Loucy (cell line): ENCODE data around the gene UQCR10.

Experiments
- H2AFZ ChIP-seq: fragments of 200-600 bp; sonication (generic); 2 replicates; pipeline ENCODE4 v1.6.0; 2016; ENCODE audit warnings: antibody characterized with exemption, mild to moderate bottlenecking, low read length, moderate library complexity
- H3F3A ChIP-seq: fragments of 200-600 bp; 2 replicates; pipeline ENCODE4 v1.6.0; 2016; ENCODE audit warnings: antibody characterized with exemption, low read depth, mild to moderate bottlenecking
- H3K27me3 ChIP-seq: fragments of 200-600 bp; sonication (generic); 2 replicates; pipeline ENCODE4 v1.6.1; 2014; ENCODE audit warnings: low read length, mild to moderate bottlenecking; ENCODE audit not compliant: insufficient read depth, poor library complexity, severe bottlenecking
- H3K36me3 ChIP-seq: fragments of 200-600 bp; sonication (generic); 2 replicates; pipeline ENCODE4 v1.6.1; 2016; ENCODE audit warnings: low read length; ENCODE audit not compliant: insufficient read depth
- H3K4me1 ChIP-seq: fragments of 200-600 bp; sonication (generic); 2 replicates; pipeline ENCODE4 v1.5.1; 2014; ENCODE audit warnings: low read length, mild to moderate bottlenecking; ENCODE audit not compliant: insufficient read depth, poor library complexity, severe bottlenecking
- H3K4me2 ChIP-seq: fragments of 200-600 bp; sonication (generic); 2 replicates; pipeline ENCODE4 v1.6.0; 2014; ENCODE audit warnings: antibody characterized with exemption, low read length, low read depth, mild to moderate bottlenecking; ENCODE audit not compliant: poor library complexity, severe bottlenecking
- H3K4me3 ChIP-seq: fragments of 200-600 bp; sonication (generic); 2 replicates; pipeline ENCODE4 v1.5.1; 2014; ENCODE audit warnings: low read length, mild to moderate bottlenecking, mixed read lengths; ENCODE audit not compliant: poor library complexity, severe bottlenecking
- H3K79me2 ChIP-seq: fragments of 200-600 bp; sonication (generic); 2 replicates; pipeline ENCODE4 v1.6.1; 2014; ENCODE audit warnings: low read length; ENCODE audit not compliant: insufficient read depth
- H3K9ac ChIP-seq: fragments of 200-600 bp; sonication (generic); 2 replicates; pipeline ENCODE4 v1.6.0; 2014; ENCODE audit warnings: mild to moderate bottlenecking, low read depth, low read length, moderate library complexity; ENCODE audit not compliant: poor library complexity, severe bottlenecking
- H3K9me2 ChIP-seq: fragments of 200-600 bp; sonication (generic); replicated peaks from 2 replicates; pipeline ENCODE4 v1.6.1; 2016; ENCODE audit warnings: low read depth, low read length, mixed read lengths
- H3K9me3 ChIP-seq: fragments of 200-600 bp; sonication (generic); 2 replicates; pipeline ENCODE4 v1.6.1; 2014; ENCODE audit warnings: mild to moderate bottlenecking, antibody characterized with exemption, low read length, low read depth; ENCODE audit not compliant: insufficient read depth
- H4K20me1 ChIP-seq: fragments of 200-600 bp; sonication (generic); 2 replicates; pipeline ENCODE4 v1.6.0; 2014; ENCODE audit warnings: antibody characterized with exemption, low read length, mild to moderate bottlenecking; ENCODE audit not compliant: insufficient read depth, poor library complexity, severe bottlenecking
- EZH2phosphoT487 ChIP-seq: fragments of 200-600 bp; IDR thresholded peaks from 2 replicates; pipeline ENCODE4 v1.6.1; 2018; ENCODE audit warnings: antibody characterized with exemption, mild to moderate bottlenecking, moderate library complexity, borderline replicate concordance
- TF ChIP-seq, protein P1 (sequence below): fragments of 200-600 bp; sonication (generic); conservative IDR thresholded peaks from 2 replicates; pipeline ENCODE4 v1.5.1; 2014; ENCODE audit warnings: mild to moderate bottlenecking, antibody characterized with exemption, low read length

Gene UQCR10

GRCh38 chr22:29788339-29789279 lies 21.4 kb downstream of the UQCR10 start:
- H2AFZ ChIP-seq, result no peak overlapping the region
- no peaks in the 10 kb centered on the region for H3K79me2 ChIP-seq
- H3K9me2 ChIP-seq, result no peaks in the 10 kb centered on the region
- no peak overlapping the region for H3K4me3 ChIP-seq
- no peaks in the 10 kb centered on the region for H3K27me3 ChIP-seq
- no peaks in the 10 kb centered on the region for H4K20me1 ChIP-seq
- no peaks in the 10 kb centered on the region for H3K4me1 ChIP-seq
- H3K9me3 ChIP-seq, result no peaks in the 10 kb centered on the region
- H3F3A ChIP-seq, result no peaks in the 10 kb centered on the region
- H3K4me2 ChIP-seq, result no peak overlapping the region
- peaks cover 53% of the 10 kb centered on the region; the same call in 1 of the 2 replicates for H3K36me3 ChIP-seq
- TF ChIP-seq EZH2phosphoT487, result no peak
- TF ChIP-seq, protein P1, sequence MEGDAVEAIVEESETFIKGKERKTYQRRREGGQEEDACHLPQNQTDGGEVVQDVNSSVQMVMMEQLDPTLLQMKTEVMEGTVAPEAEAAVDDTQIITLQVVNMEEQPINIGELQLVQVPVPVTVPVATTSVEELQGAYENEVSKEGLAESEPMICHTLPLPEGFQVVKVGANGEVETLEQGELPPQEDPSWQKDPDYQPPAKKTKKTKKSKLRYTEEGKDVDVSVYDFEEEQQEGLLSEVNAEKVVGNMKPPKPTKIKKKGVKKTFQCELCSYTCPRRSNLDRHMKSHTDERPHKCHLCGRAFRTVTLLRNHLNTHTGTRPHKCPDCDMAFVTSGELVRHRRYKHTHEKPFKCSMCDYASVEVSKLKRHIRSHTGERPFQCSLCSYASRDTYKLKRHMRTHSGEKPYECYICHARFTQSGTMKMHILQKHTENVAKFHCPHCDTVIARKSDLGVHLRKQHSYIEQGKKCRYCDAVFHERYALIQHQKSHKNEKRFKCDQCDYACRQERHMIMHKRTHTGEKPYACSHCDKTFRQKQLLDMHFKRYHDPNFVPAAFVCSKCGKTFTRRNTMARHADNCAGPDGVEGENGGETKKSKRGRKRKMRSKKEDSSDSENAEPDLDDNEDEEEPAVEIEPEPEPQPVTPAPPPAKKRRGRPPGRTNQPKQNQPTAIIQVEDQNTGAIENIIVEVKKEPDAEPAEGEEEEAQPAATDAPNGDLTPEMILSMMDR, result no peak
- no peak overlapping the region for H3K9ac ChIP-seq

DNA sequence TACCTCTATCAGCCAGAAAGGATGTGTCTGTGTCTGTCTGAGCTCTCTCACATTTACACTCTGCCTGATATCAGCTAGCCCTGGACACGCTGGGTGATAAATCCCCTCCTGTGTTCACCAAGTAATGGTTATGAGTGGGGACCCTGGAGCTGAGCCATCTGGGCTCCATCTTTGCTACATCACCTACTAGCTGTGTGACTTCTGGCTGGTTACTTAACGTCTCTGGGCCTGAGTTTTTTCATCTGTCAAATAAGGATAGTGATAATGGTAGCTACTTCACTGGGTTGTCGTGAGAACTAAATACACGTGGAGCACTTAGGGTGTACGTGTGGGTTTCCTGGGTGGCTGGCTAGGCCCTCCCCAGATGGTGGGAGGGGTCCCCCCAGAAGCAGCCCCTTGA lies 22.9 kb downstream of the UQCR10 start:
- H2AFZ ChIP-seq, result no peak overlapping the region
- H3K9ac ChIP-seq, result no peak overlapping the region
- no peaks in the 10 kb centered on the region for H4K20me1 ChIP-seq
- H3K4me2 ChIP-seq, result no peak overlapping the region
- H3F3A ChIP-seq, result no peaks in the 10 kb centered on the region
- H3K4me3 ChIP-seq, result no peak overlapping the region
- H3K27me3 ChIP-seq, result no peaks in the 10 kb centered on the region
- H3K9me2 ChIP-seq, result no peaks in the 10 kb centered on the region
- H3K9me3 ChIP-seq, result no peaks in the 10 kb centered on the region
- H3K79me2 ChIP-seq, result no peaks in the 10 kb centered on the region
- H3K4me1 ChIP-seq, result no peaks in the 10 kb centered on the region
- H3K36me3 ChIP-seq, result peaks cover 58% of the 10 kb centered on the region; the same call in 1 of the 2 replicates
- TF ChIP-seq EZH2phosphoT487, result no peak
- TF ChIP-seq, protein P1, result no peak

- H3K36me3 ChIP-seq, result peaks cover 56% of the 10 kb centered on the region; the same call in 1 of the 2 replicates
- H3K9ac ChIP-seq, result no peak overlapping the region
- H2AFZ ChIP-seq, result no peak overlapping the region
Observed at GRCh38 chr22:29793396-29793795, 26.2 kb downstream of the UQCR10 start.

More at GRCh38 chr22:29793396-29793795, 26.2 kb downstream of the UQCR10 start:
- Histone ChIP-seq H3K4me3 (no peak overlapping the region), H3F3A (no peaks in the 10 kb centered on the region), H3K4me1 (peaks cover 6% of the 10 kb centered on the region), H4K20me1 (no peaks in the 10 kb centered on the region), H3K4me2 (no peak overlapping the region), H3K9me2 (no peaks in the 10 kb centered on the region), H3K79me2 (no peaks in the 10 kb centered on the region), H3K9me3 (no peaks in the 10 kb centered on the region), H3K27me3 (no peaks in the 10 kb centered on the region)
- TF ChIP-seq, protein P1, result no peak
- TF ChIP-seq EZH2phosphoT487, result no peak
